Measurements from ENCODE around the gene NECAB2.

The NECAB2 gene

DNA sequence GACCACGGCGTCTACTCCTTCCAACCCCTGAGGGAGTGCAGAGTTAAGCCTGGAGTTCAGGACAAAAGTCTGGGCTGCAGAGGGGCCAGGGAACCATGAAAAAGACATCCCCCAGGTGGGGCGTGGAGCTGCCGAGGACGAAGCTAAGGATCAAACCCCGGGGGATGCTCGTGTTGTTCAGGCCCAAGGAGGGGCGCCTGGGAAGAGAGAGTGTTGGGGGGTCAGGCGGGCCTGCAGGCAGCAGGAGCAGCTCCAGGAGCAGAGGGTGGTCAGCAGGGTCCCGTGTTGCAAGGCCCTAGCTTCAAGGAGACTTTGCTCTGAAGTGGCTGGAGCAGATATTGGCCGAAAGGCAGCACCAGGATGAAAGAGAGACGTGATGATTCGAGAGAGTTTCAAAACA is 26.7 kb downstream of the NECAB2 start:
- DNase-seq = no peak

DNA sequence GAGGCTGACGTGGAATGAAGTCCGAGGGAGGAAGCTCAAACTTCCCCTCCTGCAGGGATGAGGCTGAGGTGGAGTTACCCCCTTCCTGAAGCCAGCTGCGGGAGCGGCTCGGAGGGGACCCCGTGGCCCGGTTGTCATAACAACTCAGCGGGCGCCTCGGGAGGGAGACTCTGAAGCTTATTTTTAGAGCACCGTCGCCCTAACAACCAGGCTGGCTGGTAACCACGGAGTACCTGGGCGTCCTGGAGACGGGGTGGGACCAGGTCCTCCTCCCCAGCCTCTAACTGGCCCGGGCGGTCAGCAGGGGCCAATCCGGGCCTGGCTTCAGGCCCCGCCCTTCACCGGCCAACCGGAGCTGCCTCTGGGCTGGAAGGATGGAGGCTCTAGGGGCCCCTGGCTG is 27.7 kb downstream of the NECAB2 start:
- DNase-seq = peak; percentile 15 to 68

DNA sequence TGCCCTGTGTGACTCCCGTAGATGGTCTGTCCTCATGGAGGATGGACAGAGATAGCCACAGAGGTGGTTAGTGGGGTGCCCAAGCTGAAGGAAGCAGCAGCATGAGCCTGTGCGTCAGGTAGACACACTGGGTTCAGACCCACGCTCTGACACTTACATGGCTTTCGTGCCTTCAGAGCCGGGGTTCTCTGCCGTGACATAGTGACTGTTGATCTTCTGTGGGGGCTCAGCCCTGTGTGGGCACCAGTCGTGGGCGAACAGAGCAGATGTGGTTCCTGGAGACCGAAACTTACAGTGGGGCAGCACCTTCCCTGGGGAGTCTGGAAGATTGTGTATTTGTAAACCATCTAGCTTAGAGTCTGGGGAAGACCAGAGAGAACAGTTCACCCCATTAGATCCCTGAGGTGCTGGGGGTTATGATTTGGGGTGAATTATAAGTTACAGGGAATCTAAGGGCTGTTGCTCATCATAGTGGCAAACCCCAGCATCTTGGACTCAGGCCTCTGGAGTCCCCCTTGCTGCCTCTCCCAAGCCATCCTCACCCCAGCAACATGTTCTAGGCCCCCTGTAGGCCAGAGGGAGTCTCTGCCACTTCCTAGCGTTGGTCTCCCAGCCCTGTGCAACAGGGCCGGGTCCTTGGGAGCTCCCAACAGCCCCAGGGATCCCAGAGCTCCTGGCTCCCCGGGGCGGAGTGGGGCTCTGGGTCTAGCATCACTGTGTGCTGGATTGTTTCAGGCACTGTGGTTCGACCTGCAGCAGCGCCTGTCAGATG is 28.6 kb downstream of the NECAB2 start:
- DNase-seq = no peak

DNA sequence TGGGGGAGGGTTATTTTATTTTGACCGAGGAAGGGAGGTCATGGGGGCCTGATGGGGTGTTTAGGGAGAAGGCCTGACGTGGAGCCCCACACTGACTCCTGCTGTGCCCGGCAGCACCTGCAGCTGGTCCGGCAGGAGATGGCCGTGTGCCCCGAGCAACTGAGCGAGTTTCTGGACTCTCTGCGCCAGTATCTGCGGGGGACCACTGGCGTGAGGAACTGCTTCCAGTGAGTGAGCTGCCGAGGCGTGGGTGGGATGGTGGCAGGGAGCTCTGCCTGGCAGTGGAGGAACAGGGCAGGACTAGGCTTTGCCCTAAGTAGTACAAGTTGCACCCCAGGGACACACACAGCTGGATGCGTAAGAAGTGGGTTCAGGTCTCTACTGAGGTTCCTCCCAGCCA is 30.0 kb downstream of the NECAB2 start:
- no peak for DNase-seq

DNA sequence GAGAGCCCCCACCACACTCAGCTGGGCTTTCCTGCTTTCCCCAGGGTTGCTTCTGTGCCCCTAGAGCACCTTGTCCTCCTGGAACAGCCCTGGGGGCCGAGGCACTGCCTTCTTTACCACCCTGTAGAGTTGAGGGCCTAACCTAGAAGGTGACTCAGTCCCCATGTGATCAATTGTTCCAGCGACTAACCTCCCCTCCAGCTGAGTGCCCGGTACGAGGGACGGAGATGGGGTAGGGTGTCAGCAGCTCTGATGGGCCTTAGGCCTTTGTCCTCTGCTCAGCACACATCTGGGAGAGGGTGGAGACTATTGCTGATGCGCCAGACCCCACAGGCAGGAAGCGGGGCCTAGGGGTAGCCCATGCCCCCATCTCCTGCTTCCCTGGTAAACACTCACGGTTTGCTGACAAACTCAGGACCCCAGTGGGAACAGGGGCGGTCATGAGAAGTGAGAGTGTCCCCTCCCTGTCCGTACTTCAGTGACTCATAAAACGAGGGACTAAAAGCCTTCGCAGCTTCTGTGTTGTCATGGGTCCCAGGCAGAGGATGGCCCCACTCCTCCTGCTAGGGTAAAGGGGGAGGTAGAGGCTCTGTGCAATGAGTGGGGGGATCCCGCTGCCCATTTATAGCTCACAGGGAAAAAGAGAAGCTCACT is 33.1 kb downstream of the NECAB2 start:
- no peak for DNase-seq

- no peak for DNase-seq
Observed at GRCh38 chr16:84001726-84002125, 33.7 kb downstream of the NECAB2 start.

DNA sequence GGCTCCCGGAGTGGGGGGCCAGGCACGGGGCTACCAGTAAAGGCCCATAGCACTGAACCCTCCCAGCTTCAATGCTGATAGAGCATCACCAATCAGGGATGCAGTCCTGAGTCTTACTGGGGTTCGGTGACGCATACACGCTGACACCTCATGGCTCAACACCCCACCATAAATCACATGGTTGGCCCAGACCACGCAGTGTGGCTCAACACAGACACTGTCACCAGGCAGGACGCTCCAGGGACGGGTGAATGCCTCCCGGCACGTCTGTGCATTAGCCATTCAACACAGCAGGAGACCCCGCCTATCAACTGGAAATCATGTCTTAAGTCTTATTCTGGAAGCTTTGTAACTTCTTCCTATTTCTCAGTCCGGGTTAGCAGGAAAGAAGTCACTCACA is 35.0 kb downstream of the NECAB2 start:
- DNase-seq = no peak

GRCh38 chr16:84004442-84004841 is 36.4 kb downstream of the NECAB2 start:
- DNase-seq = no peak

DNA sequence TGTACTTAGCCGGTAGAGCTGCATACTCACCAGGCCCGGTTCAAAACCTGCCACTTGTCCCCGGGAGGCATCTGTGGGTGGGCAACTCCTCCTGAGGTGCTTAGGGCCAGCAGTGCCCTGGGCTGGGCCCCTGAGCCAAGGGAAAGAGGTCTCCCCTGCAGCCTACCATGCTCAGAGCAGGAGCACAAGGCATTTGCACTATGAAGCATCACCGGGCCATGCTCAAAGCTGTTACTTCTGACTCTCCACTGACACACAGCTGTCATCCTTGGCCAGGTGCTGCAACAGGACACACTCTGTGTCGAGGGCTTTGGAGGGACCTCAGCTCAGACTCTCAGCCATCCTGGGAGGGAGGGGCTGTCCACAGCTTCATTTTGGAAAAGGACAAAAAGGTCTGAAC is 37.3 kb downstream of the NECAB2 start:
- DNase-seq = no peak

- no peak for DNase-seq
Observed at GRCh38 chr16:84007520-84007919, 39.5 kb downstream of the NECAB2 start.

DNA sequence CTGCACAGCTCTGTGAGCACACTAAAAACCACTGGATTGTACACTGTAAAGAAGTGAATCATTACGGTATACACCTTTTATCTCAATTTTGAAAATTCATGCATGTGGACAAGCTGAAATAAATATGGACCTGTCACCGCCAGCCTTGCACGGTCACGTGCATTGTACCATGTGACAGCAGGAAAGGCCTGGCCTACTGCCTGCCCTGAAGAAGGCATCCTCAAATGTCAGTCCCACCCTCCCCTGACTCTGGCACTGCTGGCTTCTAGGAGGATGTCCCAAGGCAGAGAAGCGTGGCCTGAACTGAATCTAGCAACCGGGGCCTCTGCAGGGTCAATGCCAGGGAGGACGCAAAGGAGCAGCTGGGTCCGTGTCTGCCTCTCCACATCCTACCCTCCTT is 39.9 kb downstream of the NECAB2 start:
- DNase-seq = no peak

DNA sequence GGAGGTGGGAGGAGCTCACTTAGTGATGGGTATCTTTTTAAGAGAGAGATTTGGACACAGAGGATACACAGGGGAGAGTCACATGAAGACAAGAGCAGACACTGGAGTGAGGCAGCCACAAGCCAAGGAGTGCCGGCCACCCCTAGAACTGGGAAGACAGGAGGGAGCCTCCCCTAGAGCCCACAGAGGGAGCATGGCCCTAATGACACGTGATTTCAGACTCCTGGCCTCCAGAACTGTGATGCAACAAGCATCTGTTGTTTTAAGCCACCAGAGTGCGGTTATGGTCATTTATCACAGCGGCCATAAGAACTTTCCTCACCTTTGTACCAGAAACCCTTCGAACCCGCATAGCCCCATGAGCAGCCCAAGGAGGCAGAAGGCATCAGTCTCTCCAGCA is 41.2 kb downstream of the NECAB2 start:
- no peak for DNase-seq

DNA sequence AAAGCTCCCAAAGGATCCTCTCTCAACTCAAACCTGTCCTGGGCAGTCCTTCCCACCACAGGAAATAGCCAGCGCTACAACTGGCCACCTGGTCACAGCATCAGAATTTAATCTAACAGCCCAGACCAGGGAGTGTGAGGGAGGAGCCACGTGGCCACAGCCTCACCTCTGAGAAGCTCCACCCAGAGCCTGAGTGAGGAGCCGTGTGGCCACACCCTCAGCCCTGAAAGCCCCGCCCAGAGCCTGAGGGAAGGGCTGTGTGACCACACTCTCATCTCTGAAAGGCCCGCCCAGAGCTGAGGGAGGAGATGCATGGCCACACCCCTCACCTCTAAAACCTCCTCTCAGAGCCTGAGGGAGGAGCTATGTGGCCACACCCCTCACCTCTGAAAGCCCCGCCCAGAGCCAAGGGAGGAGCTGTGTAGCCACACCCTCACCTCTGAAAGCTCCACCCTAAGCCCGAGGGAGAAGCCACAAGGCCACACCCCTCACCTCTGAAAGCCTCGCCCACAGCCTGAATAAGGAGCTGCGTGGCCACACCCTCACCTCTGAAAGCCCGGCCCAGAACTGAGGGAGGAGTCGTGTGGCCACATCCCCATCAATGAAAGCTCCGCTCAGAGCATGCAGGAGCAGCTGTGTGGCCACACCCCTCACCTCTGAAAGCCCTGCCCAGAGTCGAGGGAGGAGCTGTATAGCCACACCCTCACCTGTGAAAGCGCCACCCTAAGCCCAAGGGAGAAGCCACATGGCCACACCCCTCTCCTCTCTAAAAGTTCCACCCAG is 45.9 kb downstream of the NECAB2 start:
- peak; percentile 98 to 99 for DNase-seq

- DNase-seq = no peak
Observed at GRCh38 chr16:84014570-84015327, 46.7 kb downstream of the NECAB2 start.

DNA sequence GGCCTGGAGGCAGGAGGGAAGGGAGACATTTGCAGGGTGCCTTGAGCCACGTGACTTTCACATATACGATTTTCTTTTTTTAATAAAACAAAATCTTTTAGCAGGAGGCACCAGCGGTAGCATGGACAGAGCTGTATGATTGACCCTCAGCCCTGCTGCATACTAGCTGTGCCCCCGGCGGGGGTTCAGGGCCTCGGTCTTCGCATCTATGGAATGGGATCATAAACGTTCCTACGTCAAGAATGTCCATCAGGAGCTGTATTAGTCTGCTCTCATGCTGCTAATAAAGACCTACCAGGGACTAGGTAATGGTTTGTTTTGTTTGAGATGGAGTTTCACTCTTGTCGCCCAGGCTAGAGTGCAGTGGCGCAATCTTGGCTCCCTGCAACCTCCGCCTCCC is 47.4 kb downstream of the NECAB2 start:
- DNase-seq = no peak

GRCh38 chr16:84016477-84016876 is 48.4 kb downstream of the NECAB2 start:
- DNase-seq = no peak

GRCh38 chr16:84018710-84019109 is 50.7 kb downstream of the NECAB2 start:
- DNase-seq = no peak

- no peak for DNase-seq
Observed at GRCh38 chr16:84020353-84020752, 52.3 kb downstream of the NECAB2 start.

GRCh38 chr16:84021488-84021887 is 53.4 kb downstream of the NECAB2 start:
- DNase-seq = no peak

DNA sequence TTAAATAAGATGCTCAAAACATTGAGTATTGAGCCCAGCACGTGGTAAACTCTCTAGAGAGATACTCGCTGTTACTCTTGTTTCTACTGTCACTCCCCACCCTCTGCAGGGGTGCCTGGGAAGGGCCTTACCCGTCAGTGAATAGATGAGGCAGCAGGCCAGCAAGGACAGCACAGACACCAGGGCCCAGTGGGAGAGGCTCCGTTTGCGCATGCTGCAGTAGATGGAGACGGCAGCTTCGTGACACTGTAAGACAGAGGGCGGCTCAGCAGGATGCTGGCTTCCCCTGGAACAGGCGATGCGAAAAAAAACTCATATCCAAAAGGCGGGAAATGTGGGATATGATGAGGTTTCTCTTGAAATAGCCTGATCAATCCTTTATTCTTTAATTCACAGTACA is 54.6 kb downstream of the NECAB2 start:
- DNase-seq = no peak

GRCh38 chr16:84024854-84025253 is 56.8 kb downstream of the NECAB2 start:
- no peak for DNase-seq

DNA sequence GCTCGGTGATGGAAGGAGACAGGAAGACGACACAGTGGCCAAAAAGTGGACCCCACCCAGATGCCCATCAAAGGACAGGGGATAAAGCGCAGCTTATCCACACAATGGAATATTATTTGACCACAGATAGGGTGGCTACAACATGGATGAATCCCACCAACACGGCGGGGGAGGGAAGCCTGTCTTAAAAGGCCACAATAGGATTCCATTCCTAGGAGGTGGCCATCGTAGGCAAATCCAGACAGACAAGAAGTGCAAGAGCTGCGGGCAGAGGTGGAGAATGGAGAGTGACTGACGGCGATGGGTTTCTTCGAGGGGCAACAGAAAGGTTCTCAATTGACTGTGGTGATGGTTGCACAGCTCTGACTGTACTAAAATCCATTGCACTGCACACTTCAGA is 58.6 kb downstream of the NECAB2 start:
- no peak for DNase-seq

DNA sequence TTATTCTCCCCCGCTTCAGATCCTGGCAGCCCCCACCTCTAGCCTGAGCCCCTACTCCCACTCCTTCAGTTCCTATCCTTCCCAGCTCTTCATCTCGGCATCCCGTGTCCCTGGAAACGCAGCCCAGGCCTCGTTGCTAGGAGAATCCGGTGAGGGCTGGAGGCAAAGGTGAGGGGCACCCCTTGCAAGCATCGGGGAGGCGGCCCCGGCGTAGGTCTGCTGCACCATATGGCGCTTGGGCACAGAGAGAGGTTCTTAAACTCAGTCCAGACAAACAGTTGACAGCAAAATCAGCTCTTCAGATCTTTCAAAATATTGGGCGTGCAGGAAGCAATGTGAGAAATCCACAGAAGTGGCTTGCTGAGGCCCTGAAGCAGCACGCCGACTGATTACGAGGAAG is 59.6 kb downstream of the NECAB2 start:
- no peak for DNase-seq

All from NCI-H187 (cell line).